Measurements from ENCODE around the gene BCORL1. TPM values are rescaled to one million over a fixed set of nuclear protein-coding genes. Genes with fewer than 3 reads are reported as not detected.

Gene BCORL1
- total RNA-seq, 1 donor from 2014 or later, result 22.3 TPM

DNA sequence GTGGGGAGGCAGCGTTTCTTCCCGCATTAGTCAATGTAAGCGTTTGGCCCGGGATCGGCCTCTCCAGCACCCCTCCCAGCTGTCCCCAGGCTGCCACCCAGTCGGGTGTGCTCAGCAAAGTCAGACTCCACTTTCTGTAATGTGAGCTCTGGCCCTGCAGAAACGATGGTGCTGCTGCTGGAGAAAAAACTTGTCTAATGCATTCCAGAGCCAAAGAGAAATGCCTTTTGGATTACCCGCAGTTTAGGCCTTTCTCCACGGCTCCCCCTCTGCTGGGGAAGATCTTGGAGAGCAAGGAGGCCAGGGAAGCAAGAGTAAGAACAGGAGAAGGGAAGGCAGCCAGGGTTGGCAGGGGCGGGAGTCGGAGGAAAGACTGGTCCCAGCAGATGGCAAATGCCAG lies 72.7 kb downstream of the BCORL1 start:
- Histone ChIP-seq H3K4me1 (ENCODE audit: insufficient read depth, low read length) (peaks cover 3% of the 10 kb centered on the region), H3K27ac (ENCODE audit: low read depth, low read length) (no peak overlapping the region), H3K9me3 (ENCODE audit: insufficient read depth, low read depth, low read length) (no peaks in the 10 kb centered on the region), H3K79me2 (ENCODE audit: insufficient read depth, low read length) (no peaks in the 10 kb centered on the region), H2AFZ (ENCODE audit: low read depth, low read length) (no peak overlapping the region), H3K4me2 (ENCODE audit: low read length) (no peak overlapping the region), H3K36me3 (ENCODE audit: insufficient read depth, low read length) (no peaks in the 10 kb centered on the region), H3K4me3 (ENCODE audit: insufficient read depth, low read depth, low read length) (no peak overlapping the region), H3K27me3 (ENCODE audit: insufficient read depth, low read length) (no peaks in the 10 kb centered on the region), H4K20me1 (ENCODE audit: insufficient read depth, low read length) (no peaks in the 10 kb centered on the region), H3K9ac (ENCODE audit: low read length) (no peak overlapping the region)
- H3K9me3 Mint-ChIP-seq (ENCODE audit: unreplicated experiment), result no peaks in the 10 kb centered on the region
- peak; percentile 79 for FAIRE-seq
- H3K36me3 Mint-ChIP-seq (ENCODE audit: low read depth, unreplicated experiment), result no peaks in the 10 kb centered on the region
- no peak overlapping the region for H3K4me3 Mint-ChIP-seq (ENCODE audit: unreplicated experiment)
- no peaks in the 10 kb centered on the region for H3K27me3 Mint-ChIP-seq (ENCODE audit: low read depth, unreplicated experiment)
- H3K27ac Mint-ChIP-seq (ENCODE audit: unreplicated experiment), result peak overlapping the region; percentile 21
- TF ChIP-seq, protein P1, sequence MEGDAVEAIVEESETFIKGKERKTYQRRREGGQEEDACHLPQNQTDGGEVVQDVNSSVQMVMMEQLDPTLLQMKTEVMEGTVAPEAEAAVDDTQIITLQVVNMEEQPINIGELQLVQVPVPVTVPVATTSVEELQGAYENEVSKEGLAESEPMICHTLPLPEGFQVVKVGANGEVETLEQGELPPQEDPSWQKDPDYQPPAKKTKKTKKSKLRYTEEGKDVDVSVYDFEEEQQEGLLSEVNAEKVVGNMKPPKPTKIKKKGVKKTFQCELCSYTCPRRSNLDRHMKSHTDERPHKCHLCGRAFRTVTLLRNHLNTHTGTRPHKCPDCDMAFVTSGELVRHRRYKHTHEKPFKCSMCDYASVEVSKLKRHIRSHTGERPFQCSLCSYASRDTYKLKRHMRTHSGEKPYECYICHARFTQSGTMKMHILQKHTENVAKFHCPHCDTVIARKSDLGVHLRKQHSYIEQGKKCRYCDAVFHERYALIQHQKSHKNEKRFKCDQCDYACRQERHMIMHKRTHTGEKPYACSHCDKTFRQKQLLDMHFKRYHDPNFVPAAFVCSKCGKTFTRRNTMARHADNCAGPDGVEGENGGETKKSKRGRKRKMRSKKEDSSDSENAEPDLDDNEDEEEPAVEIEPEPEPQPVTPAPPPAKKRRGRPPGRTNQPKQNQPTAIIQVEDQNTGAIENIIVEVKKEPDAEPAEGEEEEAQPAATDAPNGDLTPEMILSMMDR (IDR thresholded peaks at IDR 0.05; ENCODE audit: insufficient read depth, low read depth, low read length), result no peak
- TF ChIP-seq EZH2 (IDR thresholded peaks at IDR 0.05; ENCODE audit: insufficient read depth, low read length), result no peak
- peaks cover 15% of the 10 kb centered on the region for H3K4me1 Mint-ChIP-seq (ENCODE audit: low read depth, unreplicated experiment)
- DNase-seq (ENCODE audit: low read depth), result peak; percentile 60

DNA sequence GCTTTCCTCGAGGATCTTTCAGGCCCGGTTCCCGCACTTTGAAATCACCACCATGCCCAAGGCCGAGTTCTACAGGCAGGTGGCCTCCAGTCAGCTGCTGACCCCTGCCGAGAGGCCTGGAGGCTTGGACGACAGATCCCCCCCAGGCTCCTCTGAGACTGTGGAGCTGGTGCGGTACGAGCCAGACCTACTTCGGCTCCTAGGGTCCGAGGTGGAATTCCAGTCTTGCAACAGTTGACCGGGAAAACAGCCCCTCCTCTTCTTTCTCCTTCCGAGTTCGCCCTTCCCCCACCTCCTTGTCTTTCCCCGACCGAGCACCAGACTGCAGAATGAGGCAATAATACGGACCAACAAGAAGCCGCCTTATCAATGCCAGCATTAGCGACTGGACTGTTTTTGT lies 73.5 kb downstream of the BCORL1 start:
- no peaks in the 10 kb centered on the region for H3K79me2 ChIP-seq (ENCODE audit: insufficient read depth, low read length)
- Mint-ChIP-seq H3K4me1 (ENCODE audit: low read depth, unreplicated experiment) (peaks cover 15% of the 10 kb centered on the region), H3K27me3 (ENCODE audit: low read depth, unreplicated experiment) (no peaks in the 10 kb centered on the region), H3K27ac (ENCODE audit: unreplicated experiment) (no peak overlapping the region), H3K36me3 (ENCODE audit: low read depth, unreplicated experiment) (no peaks in the 10 kb centered on the region), H3K4me3 (ENCODE audit: unreplicated experiment) (no peak overlapping the region), H3K9me3 (ENCODE audit: unreplicated experiment) (no peaks in the 10 kb centered on the region)
- H3K4me2 ChIP-seq (ENCODE audit: low read length), result no peak overlapping the region
- H2AFZ ChIP-seq (ENCODE audit: low read depth, low read length), result no peak overlapping the region
- H3K36me3 ChIP-seq (ENCODE audit: insufficient read depth, low read length), result no peaks in the 10 kb centered on the region
- no peak overlapping the region for H3K27ac ChIP-seq (ENCODE audit: low read depth, low read length)
- H4K20me1 ChIP-seq (ENCODE audit: insufficient read depth, low read length), result no peaks in the 10 kb centered on the region
- no peaks in the 10 kb centered on the region for H3K9me3 ChIP-seq (ENCODE audit: insufficient read depth, low read depth, low read length)
- H3K4me1 ChIP-seq (ENCODE audit: insufficient read depth, low read length), result peaks cover 3% of the 10 kb centered on the region
- H3K27me3 ChIP-seq (ENCODE audit: insufficient read depth, low read length), result no peaks in the 10 kb centered on the region
- H3K4me3 ChIP-seq (ENCODE audit: insufficient read depth, low read depth, low read length), result no peak overlapping the region
- FAIRE-seq (no peak), DNase-seq (ENCODE audit: low read depth) (no peak)
- no peak overlapping the region for H3K9ac ChIP-seq (ENCODE audit: low read length)
- no peak for TF ChIP-seq EZH2 (IDR thresholded peaks at IDR 0.05; ENCODE audit: insufficient read depth, low read length)
- TF ChIP-seq, protein P1 (IDR thresholded peaks at IDR 0.05; ENCODE audit: insufficient read depth, low read depth, low read length), result no peak

DNA sequence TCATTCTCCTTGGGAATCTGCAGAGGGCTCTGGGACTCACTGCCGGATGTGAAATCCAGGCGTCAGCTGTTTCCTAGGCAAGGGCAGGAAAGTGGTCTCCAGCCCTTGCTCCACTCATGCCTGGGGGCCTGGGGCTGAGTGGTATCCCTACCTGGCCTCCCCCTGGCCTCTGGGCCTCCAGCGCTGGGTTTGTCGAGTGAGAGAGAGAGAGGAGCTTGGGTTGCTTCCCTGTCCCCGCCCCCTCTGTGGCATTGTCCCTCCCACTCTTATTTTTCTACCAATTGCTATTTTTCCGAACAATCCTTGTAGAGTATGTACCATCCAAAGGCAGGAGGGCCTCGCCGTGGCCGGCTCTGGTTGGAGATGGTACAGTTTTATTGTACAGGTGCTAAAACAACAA lies 74.8 kb downstream of the BCORL1 start:
- Histone ChIP-seq H3K79me2 (ENCODE audit: insufficient read depth, low read length) (no peaks in the 10 kb centered on the region), H3K4me2 (ENCODE audit: low read length) (no peak overlapping the region), H3K9me3 (ENCODE audit: insufficient read depth, low read depth, low read length) (no peaks in the 10 kb centered on the region), H3K27ac (ENCODE audit: low read depth, low read length) (no peak overlapping the region), H4K20me1 (ENCODE audit: insufficient read depth, low read length) (no peaks in the 10 kb centered on the region), H3K9ac (ENCODE audit: low read length) (no peak overlapping the region), H3K36me3 (ENCODE audit: insufficient read depth, low read length) (no peaks in the 10 kb centered on the region), H3K4me3 (ENCODE audit: insufficient read depth, low read depth, low read length) (no peak overlapping the region), H3K27me3 (ENCODE audit: insufficient read depth, low read length) (no peaks in the 10 kb centered on the region), H3K4me1 (ENCODE audit: insufficient read depth, low read length) (peaks cover 3% of the 10 kb centered on the region), H2AFZ (ENCODE audit: low read depth, low read length) (no peak overlapping the region)
- Mint-ChIP-seq H3K4me1 (ENCODE audit: low read depth, unreplicated experiment) (peaks cover 15% of the 10 kb centered on the region), H3K4me3 (ENCODE audit: unreplicated experiment) (no peak overlapping the region), H3K36me3 (ENCODE audit: low read depth, unreplicated experiment) (no peaks in the 10 kb centered on the region), H3K27me3 (ENCODE audit: low read depth, unreplicated experiment) (no peaks in the 10 kb centered on the region), H3K9me3 (ENCODE audit: unreplicated experiment) (no peaks in the 10 kb centered on the region), H3K27ac (ENCODE audit: unreplicated experiment) (no peak overlapping the region)
- DNase-seq (ENCODE audit: low read depth), result no peak
- no peak for TF ChIP-seq EZH2 (IDR thresholded peaks at IDR 0.05; ENCODE audit: insufficient read depth, low read length)
- TF ChIP-seq, protein P1 (IDR thresholded peaks at IDR 0.05; ENCODE audit: insufficient read depth, low read depth, low read length), result no peak
- no peak for FAIRE-seq

All from astrocyte (in vitro differentiated cells and primary cell).